CD4-positive, alpha-beta T cell treated with Interleukin-2 at 100 ng/mL for 4 hours (primary cell): ENCODE results near the gene XCR1.

Experiments
- DNase-seq: peaks from one replicate; pipeline ENCODE4 v3.0.0-alpha.2; 2020; ENCODE audit warnings: low spot score

Gene XCR1

DNA sequence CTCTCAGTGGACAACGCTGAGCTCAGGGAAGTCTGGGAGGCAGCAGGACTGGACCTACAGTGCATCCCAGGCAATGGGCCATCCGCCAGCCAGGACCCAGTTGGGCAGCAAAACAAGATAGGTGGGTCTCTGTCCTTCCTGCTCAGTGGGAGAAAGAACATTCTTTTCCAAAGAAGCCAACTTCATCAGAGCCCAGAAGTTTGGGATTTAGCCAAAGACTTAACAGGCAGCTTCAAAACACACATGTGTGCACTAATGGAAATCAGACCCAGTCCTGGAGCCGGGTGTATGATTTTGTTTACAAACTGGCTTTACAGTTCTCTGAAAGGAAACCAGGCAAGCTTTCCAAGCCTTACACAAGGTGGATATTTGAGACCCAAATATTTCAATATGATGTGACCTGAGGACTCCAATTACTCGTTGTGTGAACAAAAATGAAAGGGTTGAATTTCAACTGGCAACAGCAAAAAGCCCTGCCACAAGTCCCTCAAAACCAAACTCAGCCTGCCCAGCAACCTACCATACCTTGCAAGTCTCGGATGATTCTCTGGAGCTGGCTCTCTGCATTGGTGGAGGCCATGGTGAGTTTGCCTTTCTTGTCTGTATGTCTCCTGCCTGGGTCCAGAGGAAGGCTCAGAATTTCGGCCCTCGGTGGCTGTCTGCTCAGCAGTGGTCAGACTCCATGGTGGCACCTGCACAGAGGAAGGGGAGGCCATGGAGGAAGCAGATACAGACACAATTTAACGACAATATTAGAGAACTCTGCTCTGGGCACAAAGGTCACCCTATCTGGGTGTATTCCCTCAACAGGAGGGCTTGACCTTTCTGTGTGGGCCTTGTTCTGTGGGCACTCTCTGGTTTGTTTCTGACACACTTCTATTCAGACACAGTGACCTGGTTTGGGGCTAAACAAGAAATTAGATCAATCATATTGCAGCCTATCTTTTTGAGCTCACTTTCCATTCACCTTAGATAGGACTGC, 42.7 kb downstream of the XCR1 start:
- DNase-seq, result no peak

DNA sequence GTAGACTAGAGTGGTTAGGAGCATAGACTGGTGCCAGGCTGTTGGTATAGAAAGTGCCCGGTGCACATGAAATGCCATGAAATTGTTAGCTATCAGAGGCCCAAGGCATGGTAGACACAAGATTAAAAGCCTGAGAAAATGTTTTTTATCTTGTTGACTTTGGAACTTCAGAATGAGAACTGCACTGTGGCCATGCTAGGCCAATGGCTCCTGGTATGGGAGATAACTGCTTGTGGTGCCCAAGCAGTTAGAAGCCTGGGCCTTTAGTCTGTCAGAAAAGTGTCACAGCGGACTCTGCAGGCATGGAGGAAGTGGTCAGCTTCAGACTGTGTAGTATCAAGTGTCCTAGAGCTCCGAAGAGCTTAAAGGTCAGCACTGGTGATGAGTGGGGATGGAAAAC, 43.5 kb downstream of the XCR1 start:
- DNase-seq, result no peak

DNA sequence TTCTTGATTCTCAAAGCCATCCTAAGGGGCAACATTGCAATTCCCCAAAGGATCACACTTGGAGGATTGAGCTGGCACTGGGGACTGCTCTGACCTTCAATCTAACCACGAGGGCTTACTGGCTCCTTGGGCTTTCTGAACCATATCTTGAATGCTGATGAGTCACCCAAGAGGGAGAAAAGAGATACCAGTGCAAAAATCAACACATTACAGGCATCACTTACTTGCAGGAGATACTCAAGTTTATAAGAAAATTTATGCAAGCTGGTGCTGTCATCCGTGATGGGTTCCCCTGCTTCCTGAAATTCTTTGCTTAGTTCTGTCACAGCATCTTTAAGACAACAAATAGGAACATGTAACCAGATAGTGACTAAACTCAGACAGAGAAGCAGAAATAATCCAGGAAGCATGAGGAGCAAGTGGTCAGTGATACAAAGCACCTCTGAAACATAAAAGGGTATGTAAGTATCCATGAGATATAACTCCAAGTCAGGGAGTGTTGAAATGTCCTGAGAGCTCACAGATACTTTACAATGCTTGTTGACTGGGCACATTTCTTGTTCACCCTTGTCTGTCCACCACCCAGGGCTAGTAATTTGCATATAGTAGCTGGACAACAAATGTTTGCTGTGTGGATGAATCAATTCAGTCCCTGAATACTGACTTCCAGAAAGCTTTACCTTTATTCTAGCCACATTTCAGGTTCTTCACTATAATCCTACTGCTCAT, 45.8 kb downstream of the XCR1 start:
- no peak for DNase-seq

DNA sequence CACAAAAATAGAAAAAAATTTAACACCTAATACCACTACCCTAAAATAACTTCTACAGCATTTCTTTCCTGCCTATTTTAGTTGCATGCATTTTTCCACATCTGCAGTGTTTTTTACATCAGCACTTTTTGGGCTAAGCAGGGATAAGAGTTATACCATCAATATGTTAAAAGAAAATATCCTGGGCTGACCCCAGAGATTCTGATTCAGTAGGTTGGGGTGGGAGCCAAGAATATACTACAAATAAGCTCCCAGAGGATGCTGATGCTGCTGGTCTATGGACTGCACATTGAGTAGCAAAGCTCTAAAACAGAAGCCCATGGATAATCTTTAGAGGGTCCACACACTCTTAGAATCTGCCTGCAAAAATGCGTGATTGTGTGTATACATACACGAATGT, 46.5 kb downstream of the XCR1 start:
- DNase-seq, result no peak

DNA sequence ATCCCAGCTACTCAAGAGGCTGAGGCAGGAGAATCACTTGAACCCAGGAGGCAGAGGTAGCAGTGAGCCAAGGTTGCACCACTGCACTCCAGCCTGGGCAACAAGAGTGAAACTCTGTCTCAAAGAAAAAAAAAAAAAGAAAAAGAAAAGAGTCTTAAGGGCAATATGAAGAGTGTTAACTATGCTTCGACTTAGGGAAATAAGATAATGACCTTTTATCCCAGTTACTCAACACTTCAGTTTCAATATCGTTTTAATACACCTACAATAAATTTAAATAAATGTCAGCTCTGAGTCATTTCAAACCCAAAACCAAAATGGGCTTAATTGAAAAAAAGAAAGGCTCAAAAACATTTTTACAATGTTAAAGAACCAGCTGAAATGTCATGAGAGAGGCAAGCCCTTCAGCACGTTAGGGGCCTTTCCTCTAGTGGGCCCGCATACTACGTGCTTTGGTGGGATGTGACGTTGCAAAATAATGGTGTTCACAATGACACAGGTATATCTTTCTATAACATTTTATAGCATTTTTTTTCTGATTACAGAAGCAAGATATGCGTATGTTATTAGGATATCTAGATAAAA, 47.0 kb downstream of the XCR1 start:
- DNase-seq, result peak; percentile 37

DNA sequence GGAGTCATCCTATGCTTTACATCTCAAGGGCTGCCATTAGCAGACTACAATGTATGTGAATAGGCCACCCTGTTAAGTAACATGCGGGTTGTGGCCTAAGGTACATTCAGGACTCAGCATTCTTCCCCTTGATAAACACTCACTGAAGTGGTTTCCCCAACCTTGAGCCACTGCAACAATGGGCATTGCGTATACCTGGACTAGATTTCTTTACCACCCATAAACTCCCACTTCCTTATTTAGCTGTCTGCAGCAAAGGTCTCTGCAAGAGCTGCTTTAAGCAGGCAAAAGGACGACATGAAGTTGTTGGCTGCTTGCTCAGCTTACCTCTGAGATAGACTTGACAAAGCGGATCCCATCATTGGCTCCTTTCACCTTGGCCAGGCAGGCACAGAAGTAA, 47.9 kb downstream of the XCR1 start:
- DNase-seq, result no peak

DNA sequence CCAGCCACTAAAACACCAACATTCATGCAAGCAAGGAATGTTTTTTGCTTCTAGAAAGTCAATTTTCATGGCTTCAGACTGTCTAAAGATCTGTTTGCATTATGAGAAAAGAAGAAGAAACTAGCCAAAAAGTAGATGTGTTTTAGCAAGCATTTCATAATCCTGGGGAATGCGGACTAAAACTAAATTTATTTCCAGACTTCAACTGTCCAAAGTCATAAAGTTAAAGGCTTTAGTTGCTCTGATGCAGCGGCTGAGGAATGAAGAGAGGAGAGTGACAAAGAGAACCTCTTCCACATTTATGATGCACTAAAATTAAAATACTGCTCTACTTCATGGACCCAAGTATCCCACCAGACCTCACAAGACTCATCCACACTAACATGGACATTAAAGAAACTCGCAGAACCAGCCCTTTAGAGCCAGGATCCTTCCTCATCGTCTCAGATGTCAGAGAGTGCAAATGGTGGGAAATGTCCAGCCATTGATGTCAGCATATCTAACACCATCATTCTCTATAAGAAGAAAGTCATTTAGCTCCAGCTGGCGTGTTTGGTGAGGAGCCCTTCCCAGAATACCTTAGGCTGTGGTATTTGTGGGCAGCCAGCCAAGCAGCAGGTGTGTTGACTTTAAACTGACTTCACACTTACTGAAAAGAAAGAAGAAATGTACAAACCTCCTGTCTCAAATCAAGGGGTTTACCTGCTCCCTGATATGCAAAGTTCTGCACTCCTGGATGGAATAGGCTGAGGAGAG, 49.1 kb downstream of the XCR1 start:
- peak; percentile 72 for DNase-seq

DNA sequence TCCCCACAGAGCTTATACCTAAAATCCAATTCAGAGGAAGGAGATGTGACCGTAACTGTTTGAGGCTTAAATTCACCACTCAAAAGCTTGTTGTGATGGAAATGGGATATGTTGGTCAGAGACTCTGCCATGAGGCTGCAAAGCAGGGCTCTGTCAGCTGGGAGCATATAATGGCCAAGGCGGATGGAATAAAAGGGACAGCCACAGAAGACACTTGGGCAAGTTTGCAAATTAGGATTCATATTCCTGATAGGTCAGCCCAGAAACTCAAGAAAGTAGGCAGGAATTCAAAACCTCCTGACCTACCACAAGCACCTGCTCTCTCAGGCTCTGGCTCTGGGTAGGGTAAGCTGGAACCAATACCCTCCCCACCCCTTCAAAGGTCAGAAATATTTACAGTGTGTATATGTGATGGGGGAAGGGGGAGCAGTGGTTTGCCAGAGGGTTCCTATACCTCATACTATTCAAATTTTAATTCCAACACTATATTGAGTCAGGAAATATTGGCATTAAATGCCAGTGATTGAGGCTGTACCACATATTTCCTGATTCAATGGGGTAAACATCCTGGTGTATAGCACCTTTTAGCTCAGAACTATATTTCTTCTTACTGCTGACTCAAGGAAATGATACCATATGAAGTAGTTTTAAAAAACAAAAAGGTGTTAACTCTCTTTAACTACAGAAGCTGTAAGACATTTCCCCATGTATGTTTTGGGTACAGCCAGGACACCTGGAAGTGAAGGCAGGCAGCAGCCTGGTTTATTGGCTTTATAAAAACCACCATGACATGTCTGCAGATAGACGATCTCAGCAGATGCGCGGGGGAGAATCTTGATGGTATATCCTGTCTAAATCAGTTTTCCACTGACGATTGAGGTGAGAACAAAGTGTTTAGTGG, 50.8 kb downstream of the XCR1 start:
- DNase-seq, result peak; percentile 52

DNA sequence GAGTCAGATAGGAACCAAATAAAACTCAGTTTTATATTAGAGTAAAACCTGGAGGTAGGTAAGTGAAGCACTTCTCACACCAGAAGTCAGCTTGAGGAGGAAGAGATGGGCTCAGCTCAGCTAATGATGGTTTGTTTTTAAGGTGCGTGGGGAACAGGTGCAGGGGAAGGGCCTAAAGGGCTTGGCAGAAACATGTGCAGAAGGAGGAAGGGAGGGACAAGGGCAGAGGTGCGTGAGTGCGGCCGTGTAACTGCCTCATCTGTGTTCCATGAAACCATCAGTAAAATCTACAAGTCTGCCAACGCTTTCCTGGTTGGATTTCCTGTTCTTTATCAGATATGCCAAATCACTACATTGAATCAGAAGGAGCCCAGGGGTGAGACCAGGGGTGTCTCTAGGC, 51.6 kb downstream of the XCR1 start:
- no peak for DNase-seq

DNA sequence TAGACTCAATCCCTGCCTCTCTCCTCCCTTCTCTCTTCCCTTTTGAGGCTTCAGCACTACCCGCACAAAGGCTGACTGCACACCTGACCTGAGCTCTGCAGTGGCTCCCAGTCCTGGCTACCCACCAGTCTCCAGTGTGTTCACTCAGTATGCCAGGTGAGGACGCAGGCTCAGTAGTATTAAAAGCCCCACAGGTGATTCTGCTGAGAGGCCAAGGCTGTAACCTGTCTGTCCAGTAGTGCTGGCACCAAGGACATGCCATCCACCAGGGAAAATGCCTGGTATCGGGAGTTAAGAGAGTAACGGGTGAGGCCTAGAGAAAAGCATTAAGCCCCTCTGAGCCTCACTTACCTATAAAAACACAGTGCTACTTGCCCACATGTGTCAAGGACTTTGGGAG, 52.6 kb downstream of the XCR1 start:
- DNase-seq, result no peak

DNA sequence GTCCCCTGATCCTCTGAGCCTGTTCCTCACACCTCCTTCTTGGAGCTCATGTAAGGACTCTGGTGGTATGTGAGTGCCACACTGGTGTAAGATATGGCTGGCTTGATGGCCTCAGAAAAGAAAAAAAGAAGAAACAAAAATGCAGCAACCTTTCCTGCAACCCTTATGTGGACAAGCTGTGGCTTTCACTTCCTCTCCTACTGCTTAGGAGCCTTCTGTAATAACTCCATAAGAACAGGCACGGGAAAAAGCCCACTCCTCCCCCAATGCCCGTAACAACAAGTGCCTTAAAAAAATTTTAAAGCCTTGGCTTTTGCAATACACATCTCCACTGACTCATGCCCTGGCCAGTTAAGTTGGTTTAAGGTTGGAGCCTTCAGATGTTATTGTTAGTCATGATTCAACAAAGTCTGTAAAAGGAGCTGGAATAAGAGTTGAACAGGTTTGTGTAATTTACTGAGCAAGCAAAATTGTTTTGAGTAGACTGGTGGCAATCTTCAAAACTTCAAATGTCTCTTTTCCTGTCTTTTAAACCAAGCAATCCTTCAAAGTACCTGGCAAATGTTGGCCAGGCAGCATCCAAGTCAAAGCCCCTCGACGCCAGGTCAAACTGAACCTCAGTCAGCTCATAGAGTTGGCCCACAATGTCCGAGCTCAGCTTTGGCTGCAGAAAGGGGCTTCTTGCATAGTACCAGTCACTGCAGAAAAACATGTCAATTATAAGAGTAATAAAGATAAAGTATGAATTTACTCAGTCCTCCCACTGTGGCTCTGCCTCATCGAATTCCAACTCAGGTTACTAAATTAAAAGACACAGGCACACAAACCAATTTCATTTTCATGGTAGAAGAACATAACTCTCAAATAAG, 54.5 kb downstream of the XCR1 start:
- DNase-seq, result peak; percentile 47

DNA sequence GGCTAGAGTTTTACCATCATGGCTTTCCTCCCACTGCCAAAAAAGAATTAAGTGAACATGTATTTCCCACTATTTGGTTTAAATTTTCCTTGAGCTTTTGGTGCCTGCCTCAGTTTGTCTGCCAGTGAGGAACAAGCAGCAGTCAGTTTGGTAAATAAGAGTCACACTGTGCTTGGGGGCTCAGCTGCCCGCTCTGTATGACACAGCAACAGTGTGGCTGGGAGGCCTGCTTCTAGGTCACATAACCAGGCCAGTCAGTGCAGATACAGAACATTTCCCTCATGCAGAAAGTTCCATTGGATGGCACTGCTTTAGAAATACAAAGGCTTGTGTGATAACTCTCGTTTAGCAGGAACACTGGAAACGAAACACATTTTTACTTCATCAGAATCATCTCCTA, 57.3 kb downstream of the XCR1 start:
- DNase-seq, result no peak

DNA sequence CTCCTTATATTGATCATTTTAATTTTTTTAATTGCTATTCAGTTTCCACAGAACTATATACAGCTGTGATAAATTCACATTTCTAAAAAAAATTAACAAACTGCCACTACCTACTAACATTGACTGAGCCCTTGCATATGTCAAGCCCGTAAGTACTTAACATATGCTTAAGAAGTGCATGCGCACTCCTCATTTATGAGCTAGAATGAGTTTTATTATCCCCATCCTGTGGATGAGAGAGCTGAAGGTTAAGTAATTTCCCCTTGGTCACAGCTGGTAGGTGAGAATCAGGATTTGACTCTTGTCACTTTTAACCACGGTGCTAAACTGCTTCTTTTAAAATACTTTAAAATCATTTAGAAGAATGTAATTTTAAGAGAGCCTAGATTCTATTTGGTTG, 58.2 kb downstream of the XCR1 start:
- no peak for DNase-seq

DNA sequence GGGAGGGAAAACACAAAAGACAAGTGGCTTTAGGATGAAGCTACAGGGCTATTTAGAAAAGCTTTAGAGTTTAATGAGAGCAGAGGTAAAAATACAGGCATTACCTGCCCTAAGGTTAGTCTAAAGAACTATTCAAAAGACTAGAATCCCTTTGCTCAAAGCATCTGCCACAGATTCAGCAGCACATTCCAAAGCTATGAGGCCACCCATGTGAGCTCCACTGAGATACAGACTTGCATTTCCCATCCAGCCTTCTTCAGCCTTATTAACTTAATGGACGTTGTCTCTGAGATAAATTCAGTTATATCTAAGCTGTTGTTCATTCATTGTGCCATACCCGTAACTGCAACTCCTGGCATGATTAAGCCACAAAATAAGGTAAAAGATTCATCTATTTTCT, 58.6 kb downstream of the XCR1 start:
- no peak for DNase-seq

DNA sequence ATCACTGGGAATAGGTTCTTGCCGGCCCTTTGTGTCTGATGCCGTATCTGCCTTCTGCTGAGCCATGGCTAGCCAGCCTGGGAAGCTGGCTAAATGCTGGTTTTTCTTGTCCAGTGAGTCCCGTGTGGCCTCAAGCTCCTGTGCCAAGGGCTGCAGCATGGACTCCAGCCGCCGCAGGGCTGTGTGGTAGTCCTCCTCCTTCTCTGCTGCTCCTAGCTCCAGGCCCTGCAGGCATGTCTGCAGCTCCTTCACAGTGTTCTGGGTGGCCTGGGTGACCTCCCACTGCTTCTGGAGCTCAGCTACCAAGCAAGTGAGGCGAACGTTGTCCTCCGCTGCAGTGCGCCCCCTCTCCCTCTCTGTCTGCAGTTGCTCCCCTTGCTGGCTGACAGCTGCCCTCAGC, 59.1 kb downstream of the XCR1 start:
- DNase-seq, result no peak

DNA sequence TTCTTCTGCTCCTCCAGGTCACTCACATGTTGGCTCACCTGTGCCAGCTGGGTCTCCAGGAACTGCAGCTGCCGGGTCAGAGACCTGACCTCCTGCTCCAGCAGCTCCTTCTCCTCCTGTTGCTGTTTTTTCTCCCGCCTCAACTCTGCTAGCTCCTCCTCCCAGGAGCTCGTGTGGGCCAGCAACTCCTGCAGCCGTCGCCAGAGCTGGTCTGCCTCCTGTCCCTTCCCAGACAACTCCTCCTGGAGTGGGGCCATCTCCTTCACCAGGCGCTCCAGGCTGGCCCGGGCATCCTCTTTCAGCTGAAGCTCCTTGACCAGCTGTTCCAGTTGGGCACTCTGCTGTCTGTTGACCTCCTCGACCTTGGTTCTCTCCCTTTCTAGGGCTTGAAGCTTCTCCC, 59.6 kb downstream of the XCR1 start:
- no peak for DNase-seq
